IPS-20b (cell line): ENCODE data around the gene CEBPA.

Source experiments
- H3K27ac ChIP-seq: one replicate; pipeline ENCODE4 v1.5.1; 2013; ENCODE audit warnings: low read length
- H3K27me3 ChIP-seq: 2 replicates; pipeline ENCODE4 v1.6.1; 2013; ENCODE audit warnings: mild to moderate bottlenecking, low read length, inconsistent platforms; ENCODE audit not compliant: insufficient read depth
- H3K36me3 ChIP-seq: 2 replicates; pipeline ENCODE4 v1.6.1; 2013; ENCODE audit warnings: low read depth, mild to moderate bottlenecking, inconsistent platforms, low read length, moderate library complexity; ENCODE audit not compliant: insufficient read depth
- H3K4me1 ChIP-seq: 2 replicates; pipeline ENCODE4 v1.6.1; 2013; ENCODE audit warnings: mild to moderate bottlenecking, control low read depth, inconsistent platforms, low read length, moderate library complexity; ENCODE audit not compliant: insufficient read depth
- H3K4me3 ChIP-seq: 2 replicates; pipeline ENCODE4 v1.5.1; 2013; ENCODE audit warnings: mild to moderate bottlenecking, low read length, inconsistent platforms
- H3K9ac ChIP-seq: 2 replicates; pipeline ENCODE4 v1.6.1; 2013; ENCODE audit warnings: low read depth, mild to moderate bottlenecking, inconsistent platforms, low read length, moderate library complexity
- H3K9me3 ChIP-seq: 2 replicates; pipeline ENCODE4 v1.6.1; 2013; ENCODE audit warnings: mild to moderate bottlenecking, low read depth, low read length, inconsistent platforms; ENCODE audit not compliant: insufficient read depth

CEBPA gene

DNA sequence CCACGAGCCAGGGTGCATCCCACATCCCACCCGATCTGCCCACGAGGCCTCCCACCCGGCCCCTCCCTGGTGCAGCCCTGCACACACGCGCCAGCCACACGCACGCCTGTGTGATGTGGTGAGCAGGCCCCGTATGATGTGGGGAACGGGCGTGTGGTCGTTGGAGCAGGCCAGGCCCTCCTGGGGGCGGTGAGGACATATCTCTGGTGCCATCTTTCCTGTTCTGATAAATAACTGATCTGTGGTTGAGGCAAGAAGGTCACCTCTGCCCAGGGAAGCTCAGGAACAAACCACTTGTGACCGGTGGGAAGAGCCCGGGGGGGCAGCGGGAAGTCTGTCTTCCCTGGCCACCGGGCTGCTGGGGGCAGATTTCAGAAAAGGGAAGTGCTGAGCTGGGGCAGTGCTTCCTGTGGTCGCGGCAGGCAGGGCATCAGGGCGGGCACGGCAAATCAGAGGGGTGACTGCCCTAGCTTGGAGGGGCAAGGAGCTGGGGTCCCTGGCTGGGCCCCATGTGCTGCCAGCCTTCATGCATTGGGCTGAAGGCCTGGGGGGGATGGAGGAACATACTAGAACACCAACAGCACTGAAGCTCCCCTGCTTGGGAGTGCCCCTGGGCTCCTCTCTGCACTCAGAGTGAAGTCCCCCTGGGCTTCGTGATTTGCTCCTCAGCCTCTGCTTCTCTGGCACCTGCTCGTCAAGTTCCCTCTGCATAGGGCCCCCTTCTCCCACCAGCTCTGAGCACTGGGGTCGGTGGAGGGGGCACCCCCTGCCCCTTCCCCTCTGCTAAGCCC, 41.5 kb downstream of the CEBPA start:
- Histone ChIP-seq H3K36me3 (no peaks in the 10 kb centered on the region), H3K27ac (no peak overlapping the region), H3K9me3 (no peaks in the 10 kb centered on the region), H3K4me3 (no peak overlapping the region), H3K27me3 (no peaks in the 10 kb centered on the region), H3K9ac (no peak overlapping the region), H3K4me1 (no peaks in the 10 kb centered on the region)

DNA sequence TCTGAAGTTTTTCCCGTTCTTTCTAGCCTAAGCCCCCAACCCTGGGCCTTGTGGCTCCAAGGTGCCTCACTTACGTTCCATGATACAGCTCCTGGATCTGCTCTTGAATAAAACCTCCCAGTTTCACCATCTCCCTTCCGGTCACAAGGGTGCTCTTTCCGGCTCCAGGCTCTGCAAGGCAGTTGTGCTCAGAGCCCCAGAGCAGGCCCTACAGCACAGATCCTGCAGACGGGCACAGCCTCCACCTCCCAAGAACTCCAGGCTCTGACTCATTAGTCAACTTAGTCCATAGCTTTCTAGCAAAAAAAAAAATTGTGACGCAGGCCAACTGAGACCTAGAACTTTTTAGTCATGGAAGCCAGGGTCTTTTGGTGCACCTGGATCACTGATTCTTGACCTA, 42.8 kb downstream of the CEBPA start:
- no peaks in the 10 kb centered on the region for H3K27me3 ChIP-seq
- H3K9ac ChIP-seq, result no peak overlapping the region
- no peaks in the 10 kb centered on the region for H3K9me3 ChIP-seq
- no peaks in the 10 kb centered on the region for H3K36me3 ChIP-seq
- H3K4me3 ChIP-seq, result no peak overlapping the region
- no peak overlapping the region for H3K27ac ChIP-seq
- no peaks in the 10 kb centered on the region for H3K4me1 ChIP-seq

DNA sequence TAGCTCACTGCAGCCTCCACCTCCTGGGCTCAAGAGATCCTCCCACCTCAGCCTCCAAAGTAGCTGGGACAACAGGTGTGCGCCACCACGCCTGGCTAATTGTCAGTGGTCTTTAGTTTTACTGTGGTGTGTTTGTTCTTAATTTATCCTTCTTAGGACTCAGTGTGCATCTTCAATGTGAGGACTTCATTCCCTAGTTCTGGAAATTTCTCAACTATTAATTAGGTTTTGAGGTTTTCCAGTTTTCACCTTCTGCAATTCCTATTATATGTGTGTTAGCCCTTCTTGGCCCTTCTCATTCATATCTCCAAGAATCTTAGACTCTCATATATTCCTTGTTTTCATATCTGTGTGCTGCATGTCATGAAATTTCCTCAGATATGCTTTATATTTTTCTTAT, 44.5 kb downstream of the CEBPA start:
- no peaks in the 10 kb centered on the region for H3K4me1 ChIP-seq
- no peak overlapping the region for H3K27ac ChIP-seq

DNA sequence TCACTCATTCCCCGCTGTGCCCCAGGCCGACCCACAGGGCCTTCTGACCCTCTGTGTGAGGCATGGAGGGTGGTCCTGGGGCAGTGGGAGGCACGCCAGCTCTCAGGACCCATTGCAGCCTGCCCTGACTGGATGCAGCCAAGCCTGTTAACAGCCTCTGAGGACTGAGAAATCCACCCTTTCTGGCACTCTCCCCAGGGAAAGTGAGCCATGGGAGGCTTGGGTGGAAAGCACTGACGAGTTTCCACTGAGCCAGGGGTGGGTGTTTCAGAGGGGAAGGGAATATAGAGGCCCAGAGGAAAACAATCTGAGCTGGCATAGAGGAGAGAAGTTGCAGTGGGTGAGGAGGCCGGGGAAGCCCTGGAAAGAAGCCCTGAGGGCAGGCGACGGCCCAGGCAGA, 46.1 kb downstream of the CEBPA start:
- no peaks in the 10 kb centered on the region for H3K27me3 ChIP-seq
- no peak overlapping the region for H3K4me3 ChIP-seq
- no peak overlapping the region for H3K27ac ChIP-seq
- H3K36me3 ChIP-seq, result no peaks in the 10 kb centered on the region
- H3K9ac ChIP-seq, result no peak overlapping the region
- H3K4me1 ChIP-seq, result no peaks in the 10 kb centered on the region; the same call in 1 of the 2 replicates
- no peaks in the 10 kb centered on the region for H3K9me3 ChIP-seq

More for the DNA sequence above, 44.5 kb downstream of the CEBPA start:
- Histone ChIP-seq H3K4me3 (no peak overlapping the region), H3K36me3 (no peaks in the 10 kb centered on the region), H3K9me3 (no peaks in the 10 kb centered on the region), H3K9ac (no peak overlapping the region), H3K27me3 (no peaks in the 10 kb centered on the region)

DNA sequence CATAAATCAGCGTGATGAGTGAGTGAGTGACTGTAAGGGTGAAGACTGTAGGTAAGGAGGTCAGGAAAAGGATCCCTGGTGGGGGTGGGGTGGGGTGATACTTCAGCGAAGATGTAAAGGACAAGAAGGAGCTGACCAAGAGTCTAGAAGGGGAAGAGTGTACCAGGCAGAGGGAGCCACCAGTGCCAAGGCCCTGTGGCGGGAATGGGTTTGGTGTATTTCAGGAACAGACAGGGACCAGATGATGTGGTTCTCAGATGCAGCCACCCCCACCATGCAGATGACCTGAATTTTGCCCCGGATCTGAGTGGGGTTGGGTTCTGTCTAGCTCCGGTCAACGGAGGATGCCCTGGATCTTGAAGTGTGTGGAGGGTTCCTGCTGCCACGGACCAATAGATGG, 46.6 kb downstream of the CEBPA start:
- no peak overlapping the region for H3K4me3 ChIP-seq
- H3K27ac ChIP-seq, result no peak overlapping the region
- no peaks in the 10 kb centered on the region for H3K9me3 ChIP-seq
- H3K4me1 ChIP-seq, result no peaks in the 10 kb centered on the region; the same call in 1 of the 2 replicates
- no peaks in the 10 kb centered on the region for H3K27me3 ChIP-seq
- no peak overlapping the region for H3K9ac ChIP-seq
- H3K36me3 ChIP-seq, result no peaks in the 10 kb centered on the region

DNA sequence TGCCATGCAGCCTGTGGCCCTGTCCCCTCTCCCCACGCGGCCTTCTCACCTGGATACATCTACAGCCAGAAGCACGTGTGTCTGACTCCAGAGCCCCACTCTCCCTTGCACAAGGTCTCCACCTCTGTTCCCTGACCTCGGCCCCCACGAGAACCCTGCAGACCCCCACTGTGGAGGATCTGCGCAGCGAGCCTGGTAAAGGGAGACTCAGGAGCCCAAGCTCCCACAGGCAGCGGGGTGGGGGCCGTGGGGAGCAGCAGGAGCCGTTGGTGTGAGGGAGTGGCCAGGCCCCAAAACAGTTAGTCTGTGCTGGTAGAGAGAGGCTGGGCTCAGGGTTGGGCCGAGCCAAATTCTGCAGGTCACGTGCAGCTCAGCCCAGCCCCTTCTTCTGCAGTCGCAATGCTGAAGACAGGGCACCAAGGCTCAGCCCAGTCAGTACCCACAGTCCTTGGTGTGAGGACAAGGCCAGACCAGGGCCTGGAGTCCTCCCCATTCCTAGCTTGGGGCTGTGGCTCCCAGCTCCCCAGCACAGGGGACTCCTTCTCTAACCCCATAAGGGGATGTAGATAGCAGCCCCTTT, 48.0 kb downstream of the CEBPA start:
- H3K27me3 ChIP-seq, result no peaks in the 10 kb centered on the region
- H3K4me3 ChIP-seq, result no peak overlapping the region
- H3K9me3 ChIP-seq, result no peaks in the 10 kb centered on the region
- H3K9ac ChIP-seq, result no peak overlapping the region
- H3K36me3 ChIP-seq, result no peaks in the 10 kb centered on the region
- H3K4me1 ChIP-seq, result no peaks in the 10 kb centered on the region; the same call in 1 of the 2 replicates
- no peak overlapping the region for H3K27ac ChIP-seq

DNA sequence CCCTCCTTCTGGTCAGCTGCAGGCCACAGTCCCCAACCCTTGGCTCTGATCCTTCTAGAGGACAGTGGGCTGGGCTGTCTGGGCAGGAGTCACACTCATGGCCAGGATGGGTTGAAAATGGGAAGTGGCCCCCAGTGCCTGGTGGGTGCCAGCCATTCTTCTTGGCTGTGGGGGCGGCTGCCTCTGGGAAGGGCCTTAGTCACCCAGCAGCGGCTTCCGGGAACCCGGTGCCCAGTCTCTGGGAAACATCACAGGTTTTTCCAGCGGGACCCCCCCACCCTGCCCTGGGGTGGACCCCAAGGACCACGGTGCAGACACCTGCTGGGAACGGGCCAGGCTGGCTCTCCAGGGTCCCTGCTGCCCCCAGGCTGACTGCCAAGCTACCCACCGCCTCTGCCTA, 49.4 kb downstream of the CEBPA start:
- Histone ChIP-seq H3K4me1 (no peaks in the 10 kb centered on the region; the same call in 1 of the 2 replicates), H3K4me3 (no peak overlapping the region), H3K27ac (no peak overlapping the region), H3K9me3 (no peaks in the 10 kb centered on the region), H3K9ac (no peak overlapping the region), H3K27me3 (no peaks in the 10 kb centered on the region), H3K36me3 (no peaks in the 10 kb centered on the region)

DNA sequence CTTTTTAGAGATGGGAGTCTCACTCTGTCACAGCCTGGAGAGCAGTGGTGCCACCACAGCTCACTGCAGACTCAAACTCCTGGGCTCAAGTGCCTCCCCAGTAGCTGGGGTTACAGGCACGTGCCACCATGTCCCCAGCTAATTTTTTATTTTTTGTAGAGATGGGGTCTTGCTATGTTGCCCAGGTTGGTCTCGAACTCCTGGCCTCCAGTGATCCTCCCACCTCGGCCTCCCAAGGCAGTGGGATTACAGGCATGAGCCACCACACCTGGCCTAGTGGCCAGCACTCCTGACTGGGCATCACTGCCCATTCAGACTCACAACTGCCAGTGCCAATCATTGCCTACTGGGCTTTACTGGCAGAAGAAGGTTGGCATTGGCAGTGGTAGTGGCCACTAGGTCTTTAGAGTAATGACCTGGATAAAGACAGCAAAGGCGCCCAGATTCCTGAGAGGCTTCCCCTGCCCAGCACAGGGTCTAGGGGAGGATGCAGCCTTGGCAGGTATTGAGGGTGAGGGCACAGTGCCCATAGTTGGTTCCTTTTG, 49.8 kb downstream of the CEBPA start:
- no peak overlapping the region for H3K4me3 ChIP-seq
- H3K9me3 ChIP-seq, result no peaks in the 10 kb centered on the region
- no peak overlapping the region for H3K9ac ChIP-seq
- H3K27ac ChIP-seq, result no peak overlapping the region
- no peaks in the 10 kb centered on the region; the same call in 1 of the 2 replicates for H3K4me1 ChIP-seq
- no peaks in the 10 kb centered on the region for H3K36me3 ChIP-seq
- H3K27me3 ChIP-seq, result no peaks in the 10 kb centered on the region

DNA sequence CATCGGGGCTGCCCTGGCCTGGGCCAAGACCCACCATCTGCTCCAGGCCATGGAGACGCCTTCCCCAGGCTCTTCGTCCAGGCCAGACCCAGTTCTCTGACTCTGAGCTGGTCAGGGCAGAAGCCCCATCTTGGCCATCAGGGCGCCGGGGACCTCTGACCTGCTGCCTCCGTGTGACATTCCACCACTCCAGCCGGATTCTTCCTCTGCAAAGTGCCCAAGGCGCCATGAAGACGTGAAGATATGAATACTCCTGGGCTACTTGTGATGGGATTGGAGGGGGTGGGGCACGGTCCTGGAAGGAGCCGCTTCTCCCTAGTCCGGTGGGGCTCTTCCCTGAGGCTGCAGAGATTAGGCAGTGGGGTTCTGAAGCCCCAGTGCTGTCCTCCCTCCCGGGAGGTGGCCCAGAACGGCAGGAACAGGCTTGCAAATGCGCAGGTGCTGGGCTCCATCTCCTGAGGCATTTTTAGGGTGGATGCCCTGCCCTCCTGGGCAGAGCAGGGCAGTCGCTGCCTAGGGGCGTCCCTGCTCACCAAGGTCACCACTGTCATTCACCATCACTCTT, 50.7 kb downstream of the CEBPA start:
- Histone ChIP-seq H3K36me3 (no peaks in the 10 kb centered on the region), H3K27me3 (no peaks in the 10 kb centered on the region), H3K9me3 (no peaks in the 10 kb centered on the region), H3K27ac (no peak overlapping the region), H3K9ac (no peak overlapping the region), H3K4me1 (no peaks in the 10 kb centered on the region; the same call in 1 of the 2 replicates), H3K4me3 (no peak overlapping the region)

DNA sequence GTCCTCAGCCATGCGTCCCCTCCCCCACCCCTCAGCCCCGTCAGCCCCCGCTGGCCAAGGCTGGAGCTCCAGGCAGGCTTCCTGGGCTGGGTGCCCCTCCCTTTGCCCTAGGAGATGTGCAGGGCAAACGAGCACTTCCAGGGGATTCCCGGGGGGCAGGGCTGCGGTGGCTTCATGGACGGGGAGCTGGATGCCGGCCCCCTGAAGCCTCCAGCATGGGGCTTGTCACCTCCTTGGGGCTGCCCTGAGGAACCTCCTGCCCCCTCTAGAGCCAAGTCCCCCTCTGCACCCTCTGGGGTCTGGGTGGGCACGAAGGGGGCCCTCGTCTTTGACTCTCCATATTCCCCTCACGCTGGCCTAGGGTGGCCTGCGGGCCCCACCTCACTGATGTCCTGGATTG, 51.3 kb downstream of the CEBPA start:
- Histone ChIP-seq H3K9me3 (no peaks in the 10 kb centered on the region), H3K36me3 (no peaks in the 10 kb centered on the region), H3K9ac (no peak overlapping the region), H3K4me3 (no peak overlapping the region), H3K27ac (no peak overlapping the region), H3K27me3 (no peaks in the 10 kb centered on the region), H3K4me1 (no peaks in the 10 kb centered on the region; the same call in 1 of the 2 replicates)

DNA sequence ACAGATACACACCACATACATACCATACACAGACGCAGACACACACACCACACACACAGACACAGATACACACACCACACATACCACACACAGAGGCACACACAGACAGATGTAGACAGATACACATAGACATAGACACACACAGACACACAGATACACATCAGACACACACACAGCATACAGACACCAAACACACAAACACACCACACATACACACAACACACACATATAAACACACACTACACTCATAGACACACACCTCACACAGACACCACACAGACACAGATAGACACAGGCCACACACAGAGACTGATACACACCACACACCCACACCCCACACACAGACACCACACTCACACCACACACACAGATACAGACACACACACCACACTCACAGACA, 51.8 kb downstream of the CEBPA start:
- H3K4me3 ChIP-seq, result no peak overlapping the region
- no peaks in the 10 kb centered on the region for H3K27me3 ChIP-seq
- no peaks in the 10 kb centered on the region; the same call in 1 of the 2 replicates for H3K4me1 ChIP-seq
- no peaks in the 10 kb centered on the region for H3K36me3 ChIP-seq
- H3K27ac ChIP-seq, result no peak overlapping the region
- no peak overlapping the region for H3K9ac ChIP-seq
- peaks cover 5% of the 10 kb centered on the region; the same call in 1 of the 2 replicates for H3K9me3 ChIP-seq
